K562 (cell line): Measurements from ENCODE around the gene CADM2.

ENCODE experiments used
- CTCF ChIP-seq, 3 experiments: IDR thresholded peaks in 2 of 3; conservative IDR thresholded peaks in 1 of 3; 2 replicates each; pipeline ENCODE4 v1.5.1; 2011 to 2012; ENCODE audit warnings: low read length in 3 of 3, mild to moderate bottlenecking in 3 of 3, control low read depth in 2 of 3, improper control_type of control experiment in 1 of 3, inconsistent platforms in 1 of 3, low read depth in 1 of 3, mixed read lengths in 1 of 3, moderate library complexity in 1 of 3; ENCODE audit not compliant: insufficient read depth in 2 of 3
- EWSR1 ChIP-seq: fragments of 450-650 bp; IDR thresholded peaks from 2 replicates; pipeline ENCODE4 v1.6.1; 2018; ENCODE audit warnings: borderline replicate concordance, mild to moderate bottlenecking, low read depth, moderate library complexity; ENCODE audit not compliant: partially characterized antibody
- NR2C2 ChIP-seq, 2 experiments: fragments of 200-800 bp in 1 of 2; sonication (Bioruptor generic) in 1 of 2; sonication (generic) in 1 of 2; formaldehyde crosslinking in 1 of 2; IDR thresholded peaks; 2 replicates each; pipeline versions ENCODE4 v1.6.1 to v1.8.0; 2016 to 2022; ENCODE audit warnings: mild to moderate bottlenecking in 1 of 2, missing compliant biosample characterization in 1 of 2, missing genetic modification characterization in 1 of 2, missing genetic modification reagents in 1 of 2
- ZNF121 ChIP-seq: sonication (generic); formaldehyde crosslinking; conservative IDR thresholded peaks from 2 replicates; pipeline ENCODE4 v1.8.0; 2022; ENCODE audit warnings: missing genetic modification reagents

DNA sequence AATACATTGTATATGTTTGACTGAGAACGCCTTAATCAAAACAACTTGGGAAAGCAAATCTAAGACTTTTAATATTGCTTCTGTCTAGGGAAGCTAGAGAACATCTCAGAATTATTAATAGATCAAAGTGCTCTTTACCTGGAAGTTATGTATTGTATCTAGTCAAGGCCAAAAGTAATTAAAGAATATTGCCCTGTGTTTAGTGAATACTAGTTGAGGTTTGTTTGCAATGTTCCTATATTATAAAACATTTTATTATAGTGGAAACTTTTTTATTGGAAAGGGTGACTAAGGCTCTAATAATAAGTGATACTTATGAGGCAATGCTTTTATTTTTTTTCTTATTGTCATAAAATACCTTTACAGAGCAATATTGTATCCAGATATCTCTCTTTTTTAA is 118.2 kb downstream of the CADM2 start:
- TF ChIP-seq NR2C2 (CRISPR knock-in tag; IDR thresholded peaks at IDR 0.05) (no peak), NR2C2 (tag; IDR thresholded peaks at IDR 0.05) (no peak), ZNF121 (CRISPR knock-in tag) (no peak), EWSR1 (no peak), CTCF (IDR thresholded peaks at IDR 0.05 in 2 of 3, conservative IDR thresholded peaks at IDR 0.05 in 1 of 3; ENCODE audit: insufficient read depth in 2 of 3, low read depth in 1 of 3, low read length in 3 of 3) (no peak)
